PC-3 (cell line): Measurements from ENCODE around the gene NAGS.

Source experiments
- EZH2phosphoT487 ChIP-seq: fragments of 300-600 bp; sonication (generic); IDR thresholded peaks from 2 replicates; pipeline ENCODE4 v1.6.1; 2018; ENCODE audit warnings: mild to moderate bottlenecking, antibody characterized with exemption, low read length, borderline replicate concordance
- TF ChIP-seq, protein P1 (sequence below): fragments of 300-600 bp; sonication (generic); conservative IDR thresholded peaks from 2 replicates; pipeline ENCODE4 v1.5.1; 2017; ENCODE audit warnings: antibody characterized with exemption, low read depth, mild to moderate bottlenecking, low read length

DNA sequence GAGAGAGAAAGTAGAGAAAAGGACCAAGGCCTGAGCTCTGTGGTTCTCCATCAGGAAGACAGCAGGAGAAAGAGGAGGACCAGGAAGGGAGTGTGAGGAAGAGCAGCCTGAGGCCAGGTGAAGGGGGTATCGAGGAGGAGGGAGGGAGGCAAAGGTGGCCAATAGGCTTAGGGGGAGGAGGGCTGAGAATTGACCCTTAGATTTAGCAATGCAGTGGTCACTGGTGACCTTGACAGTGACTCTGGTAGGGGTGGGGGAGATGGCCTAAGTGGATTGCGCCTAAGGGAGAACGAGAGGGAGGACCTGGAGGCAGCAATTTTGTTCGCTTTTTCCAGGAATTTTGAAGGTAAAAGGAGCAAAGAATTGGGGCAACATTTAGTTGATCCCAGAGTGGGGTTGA lies 5.4 kb upstream of the NAGS start:
- TF ChIP-seq, protein P1, sequence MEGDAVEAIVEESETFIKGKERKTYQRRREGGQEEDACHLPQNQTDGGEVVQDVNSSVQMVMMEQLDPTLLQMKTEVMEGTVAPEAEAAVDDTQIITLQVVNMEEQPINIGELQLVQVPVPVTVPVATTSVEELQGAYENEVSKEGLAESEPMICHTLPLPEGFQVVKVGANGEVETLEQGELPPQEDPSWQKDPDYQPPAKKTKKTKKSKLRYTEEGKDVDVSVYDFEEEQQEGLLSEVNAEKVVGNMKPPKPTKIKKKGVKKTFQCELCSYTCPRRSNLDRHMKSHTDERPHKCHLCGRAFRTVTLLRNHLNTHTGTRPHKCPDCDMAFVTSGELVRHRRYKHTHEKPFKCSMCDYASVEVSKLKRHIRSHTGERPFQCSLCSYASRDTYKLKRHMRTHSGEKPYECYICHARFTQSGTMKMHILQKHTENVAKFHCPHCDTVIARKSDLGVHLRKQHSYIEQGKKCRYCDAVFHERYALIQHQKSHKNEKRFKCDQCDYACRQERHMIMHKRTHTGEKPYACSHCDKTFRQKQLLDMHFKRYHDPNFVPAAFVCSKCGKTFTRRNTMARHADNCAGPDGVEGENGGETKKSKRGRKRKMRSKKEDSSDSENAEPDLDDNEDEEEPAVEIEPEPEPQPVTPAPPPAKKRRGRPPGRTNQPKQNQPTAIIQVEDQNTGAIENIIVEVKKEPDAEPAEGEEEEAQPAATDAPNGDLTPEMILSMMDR = no peak
- no peak for TF ChIP-seq EZH2phosphoT487
